HCT116 (cell line): ENCODE data around the gene LDLRAD4. TPM values are rescaled to one million over a fixed set of nuclear protein-coding genes. Genes with fewer than 3 reads are reported as not detected.

Experiments used
- ATAC-seq: fragments of 200-7000 bp; cut with Tn5 transposase; 2 replicates; pipeline ENCODE4 v1.9.1; 2020; ENCODE audit warnings: mild to moderate bottlenecking, moderate library complexity
- BruUV-seq: library from RNA; stranded (reverse); fragments of 400-500 nt; replicated peaks from 2 replicates; lab custom pipeline; 2021; lab: Mats Ljungman, UMichigan
- CTCF ChIA-PET: fragments of 300-600 bp; sonication (Branson Sonifier 250); formaldehyde crosslinking; loops from one replicate; lab custom pipeline; 2021; ENCODE audit warnings: antibody characterized with exemption; lab: Charles Lee
- POLR2A ChIA-PET: fragments of 300-600, 350-600 bp; sonication (Branson Sonifier 250); formaldehyde crosslinking; loops from one replicate; lab custom pipeline; 2021; ENCODE audit warnings: antibody characterized with exemption; lab: Charles Lee
- RAD21 ChIA-PET, 2 experiments: fragments of 300-600 bp; sonication (Branson Sonifier 250); formaldehyde crosslinking; loops; one replicate each; lab custom pipeline; 2023; ENCODE audit warnings: low total read pairs in 2 of 2; ENCODE audit not compliant: uncharacterized antibody in 2 of 2, unreplicated experiment in 2 of 2, low non-redundant PET in 1 of 2; lab: Charles Lee
- DNase-seq: peaks from one replicate; pipeline ENCODE4 v3.0.0-alpha.2; 2010; ENCODE audit warnings: low read depth, low spot score
- H2AFZ ChIP-seq: fragments of 200-600 bp; shearing (Covaris generic), sonication (generic); 2 replicates; pipeline ENCODE4 v1.6.1; 2017; ENCODE audit warnings: low read depth, mixed run types, mixed read lengths, antibody characterized with exemption, low read length; ENCODE audit not compliant: poor library complexity, severe bottlenecking
- H3K27ac ChIP-seq: 2 replicates; pipeline ENCODE4 v1.5.1; 2012; ENCODE audit warnings: low read depth, low read length
- H3K27me3 ChIP-seq: fragments of 200-600 bp; sonication (generic); 2 replicates; pipeline ENCODE4 v1.6.1; 2016; ENCODE audit warnings: mixed run types, low read length, mixed read lengths; ENCODE audit not compliant: insufficient read depth
- H3K36me3 ChIP-seq, 2 experiments: fragments of 200-500 bp in 1 of 2; fragments of 200-600 bp in 1 of 2; sonication (Bioruptor generic) in 1 of 2; sonication (generic) in 1 of 2; 2 replicates each; pipeline versions ENCODE4 v1.5.1 to v1.6.1; 2014 to 2016; ENCODE audit warnings: low read length in 2 of 2, inconsistent platforms in 1 of 2, mixed read lengths in 1 of 2, mixed run types in 1 of 2; ENCODE audit not compliant: insufficient read depth in 2 of 2, control insufficient read depth in 1 of 2
- H3K4me1 ChIP-seq, 2 experiments: fragments of 200-600 bp in 1 of 2; sonication (generic) in 1 of 2; 2 replicates each; pipeline versions ENCODE4 v1.5.1 to v1.6.1; 2012 to 2017; ENCODE audit warnings: low read length in 2 of 2, inconsistent platforms in 1 of 2, mild to moderate bottlenecking in 1 of 2, mixed read lengths in 1 of 2, mixed run types in 1 of 2, moderate library complexity in 1 of 2; ENCODE audit not compliant: insufficient read depth in 2 of 2, control insufficient read depth in 1 of 2
- H3K4me2 ChIP-seq: fragments of 200-600 bp; sonication (generic); 2 replicates; pipeline ENCODE4 v1.6.1; 2017; ENCODE audit warnings: mixed run types, low read length, mixed read lengths
- H3K4me3 ChIP-seq, 2 experiments: fragments of 200-600 bp in 1 of 2; sonication (generic) in 1 of 2; replicated peaks in 1 of 2; 2 replicates each; pipeline ENCODE4 v1.5.1; 2011 to 2016; ENCODE audit warnings: low read length in 2 of 2, control low read depth in 1 of 2, low read depth in 1 of 2, mild to moderate bottlenecking in 1 of 2, mixed read lengths in 1 of 2, mixed run types in 1 of 2
- H3K79me2 ChIP-seq: fragments of 200-600 bp; sonication (generic); 2 replicates; pipeline ENCODE4 v1.6.1; 2017; ENCODE audit warnings: mild to moderate bottlenecking, mixed run types, low read length, moderate library complexity, mixed read lengths; ENCODE audit not compliant: insufficient read depth
- H3K9ac ChIP-seq: fragments of 200-600 bp; sonication (generic); 2 replicates; pipeline ENCODE4 v1.6.1; 2016; ENCODE audit warnings: low read length, mixed read lengths
- H3K9me2 ChIP-seq: fragments of 200-600 bp; sonication (generic), shearing (Covaris generic); 2 replicates; pipeline ENCODE4 v1.6.1; 2017; ENCODE audit warnings: mixed run types, mild to moderate bottlenecking, moderate library complexity; ENCODE audit not compliant: insufficient read depth
- H3K9me3 ChIP-seq, 2 experiments: fragments of 200-500 bp in 1 of 2; fragments of 200-600 bp in 1 of 2; sonication (Bioruptor generic) in 1 of 2; sonication (generic) in 1 of 2; 2 replicates each; pipeline ENCODE4 v1.6.1; 2014 to 2017; ENCODE audit warnings: low read length in 2 of 2, mixed read lengths in 2 of 2, inconsistent platforms in 1 of 2, low read depth in 1 of 2, mild to moderate bottlenecking in 1 of 2, mixed run types in 1 of 2, moderate library complexity in 1 of 2; ENCODE audit not compliant: control insufficient read depth in 1 of 2, insufficient read depth in 1 of 2
- H4K20me1 ChIP-seq: fragments of 200-600 bp; sonication (generic), shearing (Covaris generic); 2 replicates; pipeline ENCODE4 v1.6.1; 2017; ENCODE audit warnings: mixed run types, mild to moderate bottlenecking, moderate library complexity; ENCODE audit not compliant: insufficient read depth
- CEBPB ChIP-seq: IDR thresholded peaks from 2 replicates; pipeline ENCODE4 v1.6.1; 2012; ENCODE audit warnings: low read depth
- EGR1 ChIP-seq: IDR thresholded peaks from 2 replicates; pipeline ENCODE4 v1.6.1; 2012; ENCODE audit warnings: low read depth
- EZH2 ChIP-seq: fragments of 200-600 bp; sonication (generic); IDR thresholded peaks from 2 replicates; pipeline ENCODE4 v1.6.1; 2017; ENCODE audit warnings: antibody characterized with exemption, mixed run types
- EZH2phosphoT487 ChIP-seq: fragments of 200-600 bp; IDR thresholded peaks from 2 replicates; pipeline ENCODE4 v1.6.1; 2018; ENCODE audit warnings: antibody characterized with exemption, borderline replicate concordance
- SRF ChIP-seq: IDR thresholded peaks from 2 replicates; pipeline ENCODE4 v1.6.1; 2012; ENCODE audit warnings: low read depth
- TCF7L2 ChIP-seq: IDR thresholded peaks from 2 replicates; pipeline ENCODE4 v1.7.0; 2011; ENCODE audit warnings: borderline replicate concordance, inconsistent platforms; ENCODE audit not compliant: insufficient read depth, insufficient read length; ENCODE audit errors: extremely low read depth
- ZBTB33 ChIP-seq: IDR thresholded peaks from 2 replicates; pipeline ENCODE4 v1.6.1; 2011; ENCODE audit warnings: mild to moderate bottlenecking, low read length, moderate library complexity; ENCODE audit not compliant: insufficient replicate concordance; ENCODE audit errors: extremely low read depth
- ZNF274 ChIP-seq: fragments of 200-500 bp; sonication (Bioruptor generic); IDR thresholded peaks from 2 replicates; pipeline ENCODE4 v1.6.1; 2014; ENCODE audit warnings: mild to moderate bottlenecking, low read depth, low read length, inconsistent platforms
- intact Hi-C: fragments of 100-400 bp; cut with micrococcal nuclease; formaldehyde crosslinking; loops from 2 replicates; pipeline ENCODE4 v1.10.0; 2022
- total RNA-seq: library from RNA; stranded (reverse); gene quantifications from one replicate; pipeline ENCODE4 v1.2.1, GENCODE V29; 2021; ENCODE audit not compliant: unreplicated experiment
- TF ChIP-seq, protein P1 (sequence below): IDR thresholded peaks from 2 replicates; pipeline ENCODE4 v1.6.1; 2012; ENCODE audit warnings: low read depth
- TF ChIP-seq, protein P2 (sequence below), 3 experiments: fragments of 200-600 bp in 1 of 3; sonication (generic) in 1 of 3; IDR thresholded peaks in 2 of 3; conservative IDR thresholded peaks in 1 of 3; 2 replicates each; pipeline ENCODE4 v1.5.1; 2012 to 2017; ENCODE audit warnings: low read depth in 2 of 3, low read length in 2 of 3, antibody characterized with exemption in 1 of 3, borderline replicate concordance in 1 of 3, control low read depth in 1 of 3, mild to moderate bottlenecking in 1 of 3, mixed read lengths in 1 of 3, mixed run types in 1 of 3, moderate library complexity in 1 of 3; ENCODE audit not compliant: insufficient read depth in 1 of 3

Gene LDLRAD4
- total RNA-seq, 1 experiment from 2014 or later: 1.2 TPM

DNA sequence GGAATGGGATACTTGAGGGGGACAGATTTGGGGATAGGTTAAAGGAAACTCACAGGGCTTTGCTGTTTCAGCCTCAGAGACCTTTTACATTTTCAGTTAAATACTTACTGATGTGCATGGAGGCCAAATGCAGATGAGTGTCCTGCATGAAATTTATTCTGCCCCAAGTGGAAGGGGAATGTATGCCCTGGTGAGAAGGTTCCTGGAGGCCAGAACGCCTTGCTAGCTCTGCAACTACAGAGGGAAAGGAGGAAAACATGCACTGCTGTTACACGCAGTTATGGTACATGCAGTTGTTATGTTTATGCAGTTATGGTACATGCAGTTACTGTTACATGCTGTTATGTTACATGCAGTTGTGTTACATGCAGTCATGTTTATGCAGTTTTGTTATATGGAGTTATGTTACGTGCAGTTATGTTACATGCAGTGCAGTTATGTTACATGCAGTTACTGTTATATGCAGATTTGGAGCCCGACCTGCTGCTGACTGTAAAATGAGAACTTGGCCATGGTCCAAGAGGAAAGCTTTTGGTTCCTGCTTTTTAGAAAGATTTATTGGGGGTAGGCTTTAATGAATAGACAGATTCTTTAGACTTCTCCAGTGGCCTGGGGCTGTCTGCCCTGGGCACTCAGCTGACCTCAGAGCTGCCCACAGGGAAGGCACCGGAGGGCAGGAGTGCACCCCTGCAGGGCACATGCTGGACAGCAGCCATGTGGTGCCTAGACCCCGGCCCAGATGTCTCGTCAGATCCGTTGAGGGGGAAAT is 84.1 kb downstream of the LDLRAD4 start:
- H3K4me1 ChIP-seq: no peaks in the 10 kb centered on the region
- ChIA-PET POLR2A (no interaction called here), RAD21 (no interaction called here), CTCF (no interaction called here)
- H3K36me3 ChIP-seq: no peaks in the 10 kb centered on the region
- H3K79me2 ChIP-seq: no peaks in the 10 kb centered on the region
- intact Hi-C loops: no loop called here
- no peak overlapping the region for H3K27ac ChIP-seq
- H3K4me2 ChIP-seq: no peak overlapping the region
- H2AFZ ChIP-seq: no peak overlapping the region
- 0 out of 2 replicates have a peak, but pooled peaks cover 5% of the 10 kb centered on the region for H3K27me3 ChIP-seq
- ATAC-seq: no peak
- BruUV-seq: no TSS peak
- no peak overlapping the region for H3K4me3 ChIP-seq
- no peak overlapping the region for H3K9ac ChIP-seq
- no peak for TF ChIP-seq SRF
- no peak for TF ChIP-seq CEBPB
- TF ChIP-seq, protein P1, sequence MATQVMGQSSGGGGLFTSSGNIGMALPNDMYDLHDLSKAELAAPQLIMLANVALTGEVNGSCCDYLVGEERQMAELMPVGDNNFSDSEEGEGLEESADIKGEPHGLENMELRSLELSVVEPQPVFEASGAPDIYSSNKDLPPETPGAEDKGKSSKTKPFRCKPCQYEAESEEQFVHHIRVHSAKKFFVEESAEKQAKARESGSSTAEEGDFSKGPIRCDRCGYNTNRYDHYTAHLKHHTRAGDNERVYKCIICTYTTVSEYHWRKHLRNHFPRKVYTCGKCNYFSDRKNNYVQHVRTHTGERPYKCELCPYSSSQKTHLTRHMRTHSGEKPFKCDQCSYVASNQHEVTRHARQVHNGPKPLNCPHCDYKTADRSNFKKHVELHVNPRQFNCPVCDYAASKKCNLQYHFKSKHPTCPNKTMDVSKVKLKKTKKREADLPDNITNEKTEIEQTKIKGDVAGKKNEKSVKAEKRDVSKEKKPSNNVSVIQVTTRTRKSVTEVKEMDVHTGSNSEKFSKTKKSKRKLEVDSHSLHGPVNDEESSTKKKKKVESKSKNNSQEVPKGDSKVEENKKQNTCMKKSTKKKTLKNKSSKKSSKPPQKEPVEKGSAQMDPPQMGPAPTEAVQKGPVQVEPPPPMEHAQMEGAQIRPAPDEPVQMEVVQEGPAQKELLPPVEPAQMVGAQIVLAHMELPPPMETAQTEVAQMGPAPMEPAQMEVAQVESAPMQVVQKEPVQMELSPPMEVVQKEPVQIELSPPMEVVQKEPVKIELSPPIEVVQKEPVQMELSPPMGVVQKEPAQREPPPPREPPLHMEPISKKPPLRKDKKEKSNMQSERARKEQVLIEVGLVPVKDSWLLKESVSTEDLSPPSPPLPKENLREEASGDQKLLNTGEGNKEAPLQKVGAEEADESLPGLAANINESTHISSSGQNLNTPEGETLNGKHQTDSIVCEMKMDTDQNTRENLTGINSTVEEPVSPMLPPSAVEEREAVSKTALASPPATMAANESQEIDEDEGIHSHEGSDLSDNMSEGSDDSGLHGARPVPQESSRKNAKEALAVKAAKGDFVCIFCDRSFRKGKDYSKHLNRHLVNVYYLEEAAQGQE: no peak
- no peak for TF ChIP-seq EZH2phosphoT487
- TF ChIP-seq, protein P2, sequence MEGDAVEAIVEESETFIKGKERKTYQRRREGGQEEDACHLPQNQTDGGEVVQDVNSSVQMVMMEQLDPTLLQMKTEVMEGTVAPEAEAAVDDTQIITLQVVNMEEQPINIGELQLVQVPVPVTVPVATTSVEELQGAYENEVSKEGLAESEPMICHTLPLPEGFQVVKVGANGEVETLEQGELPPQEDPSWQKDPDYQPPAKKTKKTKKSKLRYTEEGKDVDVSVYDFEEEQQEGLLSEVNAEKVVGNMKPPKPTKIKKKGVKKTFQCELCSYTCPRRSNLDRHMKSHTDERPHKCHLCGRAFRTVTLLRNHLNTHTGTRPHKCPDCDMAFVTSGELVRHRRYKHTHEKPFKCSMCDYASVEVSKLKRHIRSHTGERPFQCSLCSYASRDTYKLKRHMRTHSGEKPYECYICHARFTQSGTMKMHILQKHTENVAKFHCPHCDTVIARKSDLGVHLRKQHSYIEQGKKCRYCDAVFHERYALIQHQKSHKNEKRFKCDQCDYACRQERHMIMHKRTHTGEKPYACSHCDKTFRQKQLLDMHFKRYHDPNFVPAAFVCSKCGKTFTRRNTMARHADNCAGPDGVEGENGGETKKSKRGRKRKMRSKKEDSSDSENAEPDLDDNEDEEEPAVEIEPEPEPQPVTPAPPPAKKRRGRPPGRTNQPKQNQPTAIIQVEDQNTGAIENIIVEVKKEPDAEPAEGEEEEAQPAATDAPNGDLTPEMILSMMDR (IDR thresholded peaks at IDR 0.05 in 2 of 3, conservative IDR thresholded peaks at IDR 0.05 in 1 of 3; ENCODE audit: borderline replicate concordance in 1 of 3, insufficient read depth in 1 of 3, low read depth in 2 of 3, low read length in 2 of 3): no peak
- no peak for TF ChIP-seq ZNF274
- TF ChIP-seq TCF7L2: no peak
- TF ChIP-seq EGR1: no peak
- no peak for TF ChIP-seq ZBTB33
- TF ChIP-seq EZH2: no peak
- H3K9me3 ChIP-seq: no peaks in the 10 kb centered on the region
- no peak for DNase-seq
- H4K20me1 ChIP-seq: no peaks in the 10 kb centered on the region
- no peaks in the 10 kb centered on the region for H3K9me2 ChIP-seq
